ENCODE results near the gene NKX2-3.

Gene NKX2-3

DNA sequence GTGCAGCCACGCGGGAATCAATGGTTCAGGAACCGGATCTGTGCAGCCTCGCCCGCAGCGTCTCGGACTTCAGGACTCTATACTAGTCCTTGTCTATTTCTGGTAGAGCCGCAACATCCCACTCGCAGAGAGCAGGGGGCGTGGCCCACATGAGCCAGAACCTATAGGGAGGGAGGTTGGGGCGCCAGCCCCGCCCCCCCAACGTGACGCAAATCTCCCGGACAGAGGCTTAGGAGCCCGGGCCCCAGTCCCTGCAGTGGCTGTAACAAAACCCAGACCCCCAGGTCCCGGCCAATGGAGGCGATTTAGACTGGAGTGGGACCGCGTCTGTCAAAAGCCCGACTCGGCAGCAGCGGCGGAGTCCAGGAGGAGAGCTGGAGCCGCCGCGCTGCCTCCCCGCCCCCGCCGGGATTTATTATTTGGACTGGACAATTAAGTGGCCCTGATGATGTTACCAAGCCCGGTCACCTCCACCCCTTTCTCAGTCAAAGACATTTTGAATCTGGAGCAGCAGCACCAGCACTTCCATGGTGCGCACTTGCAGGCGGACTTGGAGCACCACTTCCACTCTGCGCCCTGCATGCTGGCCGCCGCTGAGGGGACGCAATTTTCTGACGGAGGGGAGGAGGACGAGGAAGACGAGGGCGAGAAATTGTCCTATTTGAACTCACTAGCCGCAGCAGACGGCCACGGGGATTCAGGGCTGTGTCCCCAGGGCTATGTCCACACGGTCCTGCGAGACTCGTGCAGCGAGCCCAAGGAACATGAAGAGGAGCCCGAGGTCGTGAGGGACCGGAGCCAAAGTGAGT, at the start of gene NKX2-3:
Gene NKX2-3 (plus strand): TSS at position 256 of the 809 bp plus-strand sequence. CDS start 190 bp downstream, at position 446.
- DNase-seq (ENCODE audit: low read depth, low spot score) = no peak

DNA sequence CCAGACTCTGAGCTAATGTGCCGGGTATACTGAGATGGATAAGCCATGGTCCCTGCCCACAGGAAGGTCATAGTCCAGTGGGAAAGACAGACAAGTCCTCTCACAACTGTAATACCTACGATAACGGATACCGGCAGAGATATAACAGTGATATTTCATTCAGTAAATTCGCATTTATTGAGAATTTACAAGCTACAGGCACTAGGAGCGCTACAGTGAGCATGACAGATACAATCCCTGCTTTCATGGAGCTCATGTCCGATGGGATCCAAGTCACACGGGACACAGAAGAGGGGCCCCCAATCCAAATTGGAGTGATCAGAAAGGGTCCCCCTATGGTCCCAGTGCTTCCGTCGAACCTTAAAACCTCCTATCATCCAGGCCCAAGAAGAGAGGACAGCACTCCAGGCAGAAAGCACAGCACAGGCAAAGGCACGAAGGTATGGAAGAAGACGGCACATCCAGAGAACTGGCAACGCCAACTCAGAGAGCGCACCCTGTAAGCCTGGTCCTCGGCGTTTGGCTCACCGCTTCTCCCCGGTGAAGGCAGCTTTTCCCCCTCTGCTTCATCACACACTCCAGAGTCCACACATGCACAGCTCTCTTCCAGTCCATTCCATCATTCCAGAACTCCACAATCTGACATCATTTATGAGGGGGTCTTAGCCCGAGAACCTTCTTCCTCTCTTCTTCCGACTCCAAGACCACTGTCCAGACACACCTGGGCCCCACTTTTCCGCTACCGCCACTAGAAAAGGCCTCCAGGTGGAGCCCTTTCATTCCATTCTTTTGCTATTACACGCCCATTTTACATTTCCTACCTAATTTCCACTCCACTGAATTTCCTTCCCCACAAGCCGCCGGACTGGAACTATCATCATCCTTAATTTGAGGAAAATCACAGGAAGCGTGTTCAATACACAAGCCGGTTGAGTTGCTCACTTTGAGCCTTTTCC, 47.8 kb upstream of the NKX2-3 start:
- no peak for DNase-seq (ENCODE audit: low read depth, low spot score)

DNA sequence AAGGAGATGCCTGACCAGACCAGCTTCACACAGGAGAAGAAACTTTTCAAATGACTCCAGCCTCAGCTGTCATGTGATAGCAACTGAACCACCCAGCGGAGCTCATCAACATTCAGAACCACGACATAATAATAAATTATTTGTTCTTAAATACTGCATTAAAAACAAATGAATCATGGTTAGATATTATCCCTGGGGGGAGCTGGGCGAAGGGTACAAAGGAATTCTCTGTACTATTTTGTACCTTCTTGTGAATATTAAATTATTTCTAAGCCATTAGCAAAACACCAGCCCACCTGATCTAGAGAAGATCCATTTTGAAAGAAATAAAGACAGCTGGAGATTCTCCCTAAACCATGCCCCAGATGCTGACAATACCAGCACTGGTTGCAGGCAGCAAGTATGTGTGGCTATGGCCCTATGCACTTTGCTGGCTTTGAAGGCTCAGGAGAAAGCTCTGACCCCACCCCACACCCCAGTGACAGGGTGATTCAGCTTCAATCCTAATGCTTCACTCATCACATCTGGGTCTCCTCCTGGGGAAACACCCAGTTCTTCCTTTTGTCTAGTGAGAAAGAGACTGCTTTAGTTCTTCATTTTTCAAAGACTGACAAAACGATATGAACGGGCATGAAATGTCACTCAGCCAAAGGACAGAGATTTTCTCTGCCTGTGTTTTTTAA, 45.5 kb upstream of the NKX2-3 start:
- DNase-seq (ENCODE audit: low read depth, low spot score) = no peak

DNA sequence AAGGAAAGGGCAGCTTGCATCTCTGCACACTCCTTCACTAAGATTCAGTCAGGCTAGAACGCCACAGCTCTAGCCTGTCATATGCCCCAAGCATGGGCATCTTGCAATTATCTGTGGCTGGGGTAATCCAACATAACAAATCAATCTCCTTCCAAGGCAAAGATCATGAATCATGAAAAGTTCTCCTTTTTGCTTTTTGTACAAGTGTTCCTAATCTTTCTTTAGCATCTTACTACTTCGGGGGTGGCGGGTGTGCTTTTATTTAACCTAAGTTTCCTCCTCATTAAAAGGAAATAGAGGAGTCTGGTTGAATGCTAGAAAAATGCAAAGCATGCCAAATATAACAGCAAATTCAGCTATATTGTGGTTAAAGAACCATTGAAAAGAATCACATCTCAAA, 43.5 kb upstream of the NKX2-3 start:
- no peak for DNase-seq (ENCODE audit: low read depth, low spot score)

DNA sequence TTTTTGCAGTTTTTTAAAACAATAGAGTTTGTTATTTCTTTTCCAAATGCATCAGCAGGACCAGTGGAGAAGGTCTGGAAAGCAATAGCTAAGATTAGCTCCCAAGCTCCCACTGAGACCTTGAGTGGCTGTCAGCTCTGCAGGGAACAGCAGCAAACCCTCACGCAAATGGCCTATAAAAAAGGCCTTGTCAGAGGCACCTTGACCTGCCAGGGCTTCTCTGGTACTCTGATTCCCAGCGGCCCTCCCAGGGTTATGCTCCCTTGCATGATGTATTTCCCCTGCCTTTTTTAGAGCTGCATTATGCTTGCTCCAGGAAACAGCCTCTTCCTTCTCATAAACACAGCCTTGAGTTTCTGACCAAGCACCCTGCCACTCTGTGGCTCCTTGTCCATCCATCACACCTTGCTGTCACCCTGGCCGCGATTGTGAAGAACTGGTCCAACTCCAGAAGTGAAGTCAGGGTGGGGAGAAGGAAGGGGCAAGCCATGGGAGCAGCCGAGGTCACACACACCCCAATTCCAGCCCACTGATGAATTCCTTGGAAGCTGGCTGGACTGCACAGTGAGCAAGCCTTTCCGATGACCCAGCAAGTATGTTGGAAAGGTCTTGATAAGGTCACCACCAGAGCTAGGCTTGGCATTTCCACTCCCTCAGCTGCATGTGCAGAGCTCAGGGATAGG, 35.3 kb upstream of the NKX2-3 start:
- no peak for DNase-seq (ENCODE audit: low read depth, low spot score)

DNA sequence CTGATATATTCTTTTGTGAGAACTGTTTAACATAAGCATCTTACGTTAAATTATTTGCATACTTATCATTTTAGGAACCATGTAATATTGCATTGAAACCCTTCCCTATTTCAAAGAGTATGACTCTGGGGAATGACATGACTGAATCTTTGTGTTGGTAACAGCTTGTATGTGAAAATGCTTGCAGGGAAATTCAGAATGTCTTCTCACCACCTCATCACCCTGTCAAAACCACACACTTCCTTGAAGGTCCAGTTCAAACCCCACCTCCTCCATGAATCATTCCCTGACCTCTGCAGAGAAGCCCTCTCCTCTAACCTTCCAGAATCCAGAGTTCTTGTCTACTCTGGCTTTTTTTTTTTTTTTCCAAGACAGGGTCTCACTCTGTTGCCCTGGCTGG, 26.3 kb upstream of the NKX2-3 start:
- DNase-seq (ENCODE audit: low read depth, low spot score) = no peak

DNA sequence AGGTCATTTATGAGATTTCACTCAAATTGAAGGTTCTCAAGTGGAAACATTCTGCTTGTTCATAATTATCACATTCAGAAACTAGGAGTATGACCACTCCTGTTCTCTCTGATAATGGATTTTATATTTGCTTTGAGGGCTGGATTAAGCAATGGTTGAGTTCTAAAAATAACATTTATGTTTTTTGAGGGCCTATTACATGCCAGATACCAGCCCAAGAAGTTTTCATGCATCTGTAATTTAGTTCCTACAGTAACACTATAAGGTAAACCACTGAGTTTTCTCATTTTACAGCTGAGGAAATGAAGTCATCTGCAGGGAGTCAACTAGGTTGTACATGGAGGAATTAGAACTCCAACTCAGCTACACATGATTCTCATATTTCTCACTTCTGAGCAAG, 25.5 kb upstream of the NKX2-3 start:
- DNase-seq (ENCODE audit: low read depth, low spot score) = no peak

DNA sequence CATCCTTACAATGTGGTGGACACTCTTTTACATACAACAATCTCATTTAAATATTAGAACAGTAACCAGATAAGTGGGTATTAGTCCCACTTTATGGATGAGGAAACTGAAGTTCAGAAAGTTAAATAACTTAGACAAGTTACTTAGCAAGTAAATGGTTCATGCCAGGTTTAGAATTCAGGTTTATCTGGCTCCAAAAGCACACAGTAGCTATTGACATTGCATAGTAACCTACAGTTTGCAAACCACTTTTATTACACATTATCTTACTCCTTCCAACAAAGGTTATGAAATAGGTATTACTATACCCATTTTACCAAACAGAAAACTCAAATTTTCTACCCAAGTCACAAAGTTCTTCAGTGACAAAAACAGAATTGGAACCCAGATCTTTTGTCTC, 19.7 kb upstream of the NKX2-3 start:
- DNase-seq (ENCODE audit: low read depth, low spot score) = no peak

DNA sequence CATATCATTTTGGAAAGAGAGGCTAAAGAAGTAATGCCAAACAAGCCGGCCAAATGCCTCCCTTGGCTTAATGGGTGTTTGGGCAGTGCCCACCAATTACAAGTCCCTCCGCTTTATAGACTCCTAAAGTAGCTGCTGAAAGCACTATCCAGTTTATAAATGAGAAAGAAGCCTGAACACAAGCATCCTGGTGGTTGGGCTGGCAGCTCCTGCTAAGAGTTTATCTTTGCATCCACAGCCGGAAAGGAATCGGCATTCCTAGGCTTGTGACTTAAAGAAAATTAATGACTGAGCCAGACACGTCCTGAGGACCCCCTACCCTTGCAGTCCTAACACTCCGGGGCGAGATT, 13.1 kb upstream of the NKX2-3 start:
- DNase-seq (ENCODE audit: low read depth, low spot score) = no peak

DNA sequence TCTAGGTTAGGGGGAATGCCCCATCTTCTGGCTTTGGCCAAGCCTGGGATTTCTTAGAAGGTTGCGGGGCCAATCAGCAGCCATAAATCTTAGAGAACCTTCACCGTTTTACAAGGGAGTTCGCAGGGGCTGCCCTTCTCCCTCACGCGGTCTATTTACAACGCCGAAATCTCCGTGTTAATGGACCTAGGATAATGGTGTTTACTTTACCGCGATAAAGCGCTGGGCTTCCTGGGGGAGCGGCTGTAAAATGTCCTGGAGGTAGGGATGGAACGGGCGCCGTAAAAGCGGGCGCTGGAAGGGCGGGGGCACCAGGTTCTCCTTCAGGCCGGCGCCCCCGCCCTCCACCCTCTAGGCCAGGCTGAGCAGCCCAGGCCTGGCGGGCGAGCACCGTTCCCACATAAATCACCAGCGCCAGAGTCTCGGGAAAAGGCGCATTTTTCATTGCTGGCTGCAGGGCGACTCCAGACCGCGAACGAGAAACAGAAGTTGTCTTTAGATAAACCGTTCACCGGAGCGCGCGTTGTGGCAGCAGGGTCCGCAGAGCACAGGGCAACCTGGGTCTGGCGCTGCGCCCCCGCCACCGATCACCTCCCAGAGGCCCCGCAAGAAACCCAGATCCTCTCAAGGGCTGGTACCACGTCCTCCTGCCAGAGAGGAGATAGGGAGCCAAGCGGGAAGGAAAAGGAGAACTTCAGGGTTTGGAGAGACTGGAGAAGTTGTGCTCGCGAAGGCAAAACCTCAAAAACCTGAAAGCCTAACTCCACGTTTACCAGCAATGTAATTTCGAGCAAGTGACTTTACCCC, 12.5 kb upstream of the NKX2-3 start:
- DNase-seq (ENCODE audit: low read depth, low spot score) = no peak

DNA sequence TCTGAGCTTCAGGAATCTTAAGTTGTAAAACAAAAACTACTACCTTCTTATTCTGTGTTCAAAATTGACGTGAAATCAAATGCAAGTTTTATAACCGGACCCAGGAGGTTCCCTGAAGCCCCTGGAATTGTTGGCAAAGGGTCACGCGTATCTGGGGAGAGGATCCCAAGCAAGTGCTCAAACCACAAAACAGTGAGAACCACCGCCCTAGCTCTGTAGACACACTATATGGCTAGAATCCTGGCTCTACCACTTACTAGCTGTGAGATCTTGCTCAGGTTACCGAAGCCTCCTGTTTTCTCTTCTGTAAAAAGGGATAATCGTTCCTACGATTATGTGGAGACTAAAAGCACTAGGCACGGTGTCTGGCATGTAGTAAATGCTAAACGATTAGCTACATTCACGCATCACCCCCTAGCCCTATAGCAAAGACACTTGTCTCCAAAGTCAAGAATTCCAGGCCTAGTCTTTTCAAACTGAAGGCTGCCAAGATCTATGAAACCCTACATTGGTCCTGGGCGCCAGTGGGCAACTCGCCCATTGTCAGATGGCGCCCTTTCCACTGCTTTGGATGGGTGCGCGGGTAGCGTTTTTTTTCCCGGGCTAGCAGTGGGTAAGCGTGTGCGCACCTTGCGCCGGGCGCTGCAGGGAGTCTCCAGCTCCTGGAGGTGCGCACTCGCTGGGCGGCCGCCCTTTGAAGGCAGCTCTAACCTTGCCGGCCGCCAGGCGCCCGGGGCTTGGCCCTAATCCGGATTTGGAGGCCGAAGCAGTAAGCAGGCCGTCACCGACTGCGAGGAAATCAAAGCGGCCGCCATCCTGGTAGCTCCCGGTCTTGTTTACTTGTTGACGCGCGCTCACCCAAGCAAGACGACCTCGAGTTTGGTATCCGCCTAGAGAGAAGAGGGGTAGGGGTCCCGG, 11.6 kb upstream of the NKX2-3 start:
- DNase-seq (ENCODE audit: low read depth, low spot score) = no peak

DNA sequence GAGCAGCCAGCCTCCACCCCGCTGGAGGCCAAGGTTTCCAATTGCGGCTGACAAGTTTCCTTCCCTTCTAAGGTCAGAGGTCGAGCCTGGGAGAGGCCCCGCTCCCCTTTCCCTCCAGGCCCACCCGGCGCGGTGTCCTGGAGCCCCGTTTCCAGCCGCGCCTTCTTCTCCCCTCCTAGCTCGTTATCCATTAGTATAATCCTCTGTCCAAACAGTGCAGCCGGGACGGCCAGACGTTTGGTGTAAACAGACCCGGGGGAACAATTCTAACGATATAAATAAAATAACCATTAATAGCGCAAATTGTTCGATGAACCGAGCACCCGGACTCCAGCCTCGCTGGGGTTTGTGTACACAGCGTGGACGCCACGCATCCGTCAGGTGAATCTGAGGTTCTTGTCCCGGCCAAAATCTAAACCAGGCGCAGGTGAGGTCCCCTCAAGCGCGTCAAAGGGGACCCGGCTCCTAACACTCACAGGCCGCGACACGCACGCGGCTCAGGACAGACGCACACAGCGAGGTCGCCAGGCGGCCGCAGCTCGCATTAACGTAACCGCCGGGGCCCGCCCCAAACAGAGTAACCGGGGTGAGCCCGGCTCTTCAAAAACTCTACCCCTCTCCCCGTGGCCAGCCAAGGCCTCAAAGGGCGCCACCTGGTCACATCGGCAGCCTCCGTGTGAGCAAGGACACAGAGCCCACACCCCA, 10.8 kb upstream of the NKX2-3 start:
- DNase-seq (ENCODE audit: low read depth, low spot score) = no peak

DNA sequence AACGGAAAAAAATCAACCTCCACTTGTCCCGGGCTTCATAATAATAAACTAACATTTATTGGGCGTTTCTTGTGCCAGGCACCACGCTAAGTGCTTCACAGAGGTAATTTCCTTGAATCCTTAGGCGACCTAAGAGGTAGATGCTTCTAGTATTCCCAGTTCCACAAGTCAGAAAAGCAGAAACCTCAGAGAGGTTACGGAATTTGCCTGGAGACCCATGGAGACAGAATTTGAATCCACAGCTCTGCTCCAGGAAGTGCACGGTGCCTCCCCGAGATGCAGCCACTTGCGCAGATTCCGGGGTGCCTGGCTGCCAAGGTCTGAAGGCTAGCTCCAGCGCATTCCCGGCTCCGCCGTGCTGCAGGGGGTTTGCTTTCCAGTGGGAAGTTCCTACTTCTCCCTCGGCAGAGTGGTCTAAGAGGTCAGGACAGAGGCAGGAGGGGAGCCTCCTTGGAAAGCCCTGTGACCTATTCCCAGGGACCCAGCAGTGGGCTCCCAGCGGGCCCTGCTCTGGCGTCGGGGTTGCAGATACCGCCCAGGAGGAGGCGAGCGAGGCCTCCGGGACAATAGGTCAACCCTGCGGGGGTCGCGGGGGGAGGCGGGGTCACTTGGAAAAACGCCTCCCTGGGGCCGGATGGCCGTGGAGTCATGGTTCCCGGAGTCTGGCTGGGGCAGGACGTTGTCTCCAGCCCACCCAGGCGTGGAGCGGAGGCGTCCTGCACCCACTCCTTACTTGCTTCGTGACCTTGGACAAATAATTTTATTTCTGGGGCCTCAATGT, 10.1 kb upstream of the NKX2-3 start:
- DNase-seq (ENCODE audit: low read depth, low spot score) = no peak

DNA sequence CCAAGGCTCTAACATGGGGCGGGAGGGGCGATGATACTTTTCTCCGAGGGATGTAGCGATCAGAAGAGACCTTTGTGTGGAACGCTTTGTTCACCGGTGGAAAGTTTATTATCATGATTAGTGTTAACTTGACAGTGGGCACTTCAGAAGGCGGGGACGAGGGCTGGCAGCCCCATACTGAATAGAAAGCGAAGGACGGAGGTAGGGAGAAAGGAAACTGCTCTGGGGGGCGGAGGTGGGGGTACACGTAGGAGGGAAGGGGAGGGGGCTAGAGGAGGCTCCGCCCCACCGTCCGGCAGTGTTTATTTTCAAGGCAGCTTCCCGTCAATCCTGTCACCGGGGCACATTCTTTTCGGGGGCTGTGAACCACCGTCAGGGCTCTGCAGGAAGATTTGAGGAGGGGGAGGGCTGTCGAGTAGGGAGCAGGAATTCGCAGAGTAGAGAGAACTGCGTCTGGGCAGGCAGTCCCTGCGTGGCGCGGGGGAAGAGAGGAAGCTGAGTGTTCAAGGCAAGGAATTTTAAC, 9.4 kb upstream of the NKX2-3 start:
- no peak for DNase-seq (ENCODE audit: low read depth, low spot score)

DNA sequence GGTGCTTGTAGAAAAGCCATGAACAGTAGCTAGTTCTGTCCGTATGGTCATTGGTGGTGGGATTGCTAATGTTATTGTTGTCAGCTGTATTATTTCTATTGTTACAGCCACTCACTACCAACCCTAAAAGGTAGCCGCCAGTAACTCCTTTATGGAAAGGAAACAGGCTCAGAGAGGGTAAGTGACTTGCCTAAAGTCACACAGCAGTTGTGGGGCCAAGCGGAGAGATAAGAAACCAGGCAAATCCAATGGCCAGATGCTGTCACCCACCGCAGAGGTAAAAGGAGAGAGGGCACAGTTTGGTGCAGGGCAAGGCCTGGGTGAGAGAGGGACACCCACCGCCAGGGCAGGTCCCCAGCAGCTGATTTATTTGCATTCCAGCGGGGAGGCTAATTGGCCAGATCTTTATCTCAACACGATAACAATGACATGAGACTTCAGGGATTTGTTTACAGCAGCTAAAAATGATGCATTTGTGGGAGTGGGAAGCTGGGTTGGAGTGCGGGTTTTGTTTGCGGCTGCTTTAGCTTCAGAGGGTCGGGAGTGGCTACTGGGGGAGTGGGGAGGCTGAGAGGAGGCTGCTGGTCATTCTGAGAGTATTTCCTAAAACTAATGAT, 8.6 kb upstream of the NKX2-3 start:
- DNase-seq (ENCODE audit: low read depth, low spot score) = no peak

DNA sequence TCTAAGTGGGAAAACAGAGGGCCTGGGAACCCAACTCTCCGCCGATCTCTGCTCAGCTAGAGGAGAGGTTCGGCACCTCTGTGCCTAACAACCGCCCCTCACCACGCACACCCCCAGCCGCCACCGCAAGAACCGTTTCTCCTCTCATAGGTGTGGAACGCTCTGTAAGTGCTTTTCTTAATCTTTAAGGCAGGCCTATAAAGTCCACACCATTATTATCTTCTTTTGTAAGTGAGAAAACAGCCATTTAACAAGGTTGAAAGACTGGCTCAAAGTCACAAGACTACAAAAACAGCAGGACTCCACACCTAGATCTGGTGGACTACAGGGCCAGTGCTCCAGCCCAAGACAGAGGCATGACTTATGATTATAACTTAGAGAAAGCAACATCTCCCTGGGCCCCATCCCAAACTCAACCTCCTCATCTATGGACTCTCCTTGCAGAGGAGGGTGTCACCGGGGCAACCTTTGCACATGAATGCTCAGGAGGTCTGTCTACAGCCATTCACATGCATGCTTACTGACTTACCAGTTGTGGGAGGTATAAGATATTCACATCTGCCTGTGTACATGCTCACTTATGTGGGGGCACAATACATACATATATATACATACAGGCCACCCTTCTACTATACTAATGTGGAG, 7.9 kb upstream of the NKX2-3 start:
- no peak for DNase-seq (ENCODE audit: low read depth, low spot score)

DNA sequence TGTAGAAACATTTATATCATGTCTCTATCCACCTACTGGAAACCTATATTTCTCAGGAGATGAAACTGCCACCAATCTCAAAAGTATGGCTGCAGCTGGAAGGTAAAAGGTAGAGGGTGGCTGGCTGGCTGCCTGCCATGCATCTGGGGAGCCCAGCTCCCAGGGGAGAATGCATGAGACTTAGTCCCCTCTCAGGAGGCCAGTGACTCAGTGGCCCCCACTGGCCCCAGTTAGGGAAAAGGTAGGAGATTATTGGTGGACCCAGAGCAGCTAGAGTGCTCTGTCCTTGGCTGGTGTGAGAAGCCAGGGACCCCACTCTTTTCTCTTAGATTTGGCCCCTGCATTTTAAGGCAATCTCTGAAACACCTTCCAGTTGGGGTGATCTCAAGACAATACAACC, 6.8 kb upstream of the NKX2-3 start:
- DNase-seq (ENCODE audit: low read depth, low spot score) = no peak

Data from activated CD4-positive, CD25-positive, alpha-beta regulatory T cell treated with anti-CD3 and anti-CD28 coated beads, Interleukin-2, amount 50 U/mL, for 16 hours (primary cell).